Endodermal cell (in vitro differentiated cells): ENCODE results near the gene WSB1. TPM values are rescaled to one million over a fixed set of nuclear protein-coding genes. Genes with fewer than 3 reads are reported as not detected.

Experiments
- DNase-seq: peaks from one replicate; pipeline ENCODE4 v3.0.0-alpha.2; 2017
- H3K27ac ChIP-seq: 2 replicates; pipeline ENCODE4 v1.5.1; 2013; ENCODE audit warnings: mild to moderate bottlenecking, low read depth, low read length, moderate library complexity
- H3K27me3 ChIP-seq: 2 replicates; pipeline ENCODE4 v1.6.1; 2013; ENCODE audit warnings: mild to moderate bottlenecking, low read length, moderate library complexity; ENCODE audit not compliant: insufficient read depth, control insufficient read depth, poor library complexity, severe bottlenecking
- H3K36me3 ChIP-seq: 2 replicates; pipeline ENCODE4 v1.7.0; 2013; ENCODE audit warnings: mild to moderate bottlenecking, low read length, moderate library complexity; ENCODE audit not compliant: control insufficient read depth, insufficient read depth
- H3K4me1 ChIP-seq: one replicate; pipeline ENCODE4 v1.7.0; 2013; ENCODE audit warnings: low read length; ENCODE audit not compliant: control insufficient read depth, insufficient read depth
- H3K4me3 ChIP-seq: 2 replicates; pipeline ENCODE4 v1.5.1; 2013; ENCODE audit warnings: mild to moderate bottlenecking, low read length, moderate library complexity
- H3K9ac ChIP-seq: 2 replicates; pipeline ENCODE4 v1.6.1; 2013; ENCODE audit warnings: mild to moderate bottlenecking, low read length, moderate library complexity; ENCODE audit not compliant: poor library complexity, severe bottlenecking; ENCODE audit errors: extremely low read depth
- H3K9me3 ChIP-seq: 2 replicates; pipeline ENCODE4 v1.6.1; 2013; ENCODE audit warnings: mild to moderate bottlenecking, low read length, moderate library complexity; ENCODE audit not compliant: control insufficient read depth
- H3K27ac Mint-ChIP-seq: 2 replicates; pipeline ENCODE4 v1.8.0; 2020; ENCODE audit warnings: mixed read lengths
- H3K27me3 Mint-ChIP-seq: 2 replicates; pipeline ENCODE4 v1.8.0; 2021; ENCODE audit warnings: mild to moderate bottlenecking, mixed read lengths; ENCODE audit not compliant: insufficient read depth
- H3K36me3 Mint-ChIP-seq: 2 replicates; pipeline ENCODE4 v1.8.0; 2020; ENCODE audit warnings: low read depth, mixed read lengths
- H3K4me1 Mint-ChIP-seq: 2 replicates; pipeline ENCODE4 v1.8.0; 2020; ENCODE audit warnings: mixed read lengths
- H3K4me3 Mint-ChIP-seq: 2 replicates; pipeline ENCODE4 v1.8.0; 2020; ENCODE audit warnings: mild to moderate bottlenecking, moderate library complexity, mixed read lengths
- H3K9me3 Mint-ChIP-seq: 2 replicates; pipeline ENCODE4 v1.8.0; 2020; ENCODE audit warnings: mild to moderate bottlenecking, mixed read lengths
- WGBS, 2 experiments: methylation state at CpG; one replicate each; pipeline versions ENCODE4 v1.1.5 to v1.1.7; 2013; ENCODE audit warnings: missing lambda C conversion rate in 2 of 2, mixed read lengths in 1 of 2; ENCODE audit not compliant: insufficient coverage in 1 of 2, insufficient read length in 1 of 2; 5-methylcytosine and 5-hydroxymethylcytosine counted together
- long read RNA-seq, 4 experiments: library from polyadenylated mRNA in 2 of 4; library from RNA in 1 of 4; library from capped mRNA in 1 of 4; stranded (forward) in 3 of 4; unstranded in 1 of 4; transcript quantifications; one replicate each; pipeline ENCODE4 v2.0.0, GENCODE V29; 2020 to 2021; ENCODE audit warnings: inconsistent platforms in 1 of 4
- polyA plus RNA-seq, 2 experiments: library from polyadenylated mRNA; stranded (reverse); fragments of 50-300 nt; gene quantifications; one replicate each; pipeline ENCODE4 v1.2.3, GENCODE V29; 2013
- total RNA-seq, 2 donors: library from RNA; stranded (reverse); fragmentation: NEBNext Ultra II Directional in 1 of 2; extraction: Animal tissue kit (Norgen Biotek cat#: 25700) in 1 of 2; gene quantifications; 2 replicates in 1 of 2; 3 replicates in 1 of 2; pipeline ENCODE4 v1.2.1, GENCODE V29; 2021
- TF ChIP-seq, protein P1 (sequence below): fragments of 200-600 bp; sonication (generic); conservative IDR thresholded peaks from 2 replicates; pipeline ENCODE4 v1.5.0; 2021; ENCODE audit warnings: antibody characterized with exemption, mild to moderate bottlenecking

Gene WSB1, protein sequence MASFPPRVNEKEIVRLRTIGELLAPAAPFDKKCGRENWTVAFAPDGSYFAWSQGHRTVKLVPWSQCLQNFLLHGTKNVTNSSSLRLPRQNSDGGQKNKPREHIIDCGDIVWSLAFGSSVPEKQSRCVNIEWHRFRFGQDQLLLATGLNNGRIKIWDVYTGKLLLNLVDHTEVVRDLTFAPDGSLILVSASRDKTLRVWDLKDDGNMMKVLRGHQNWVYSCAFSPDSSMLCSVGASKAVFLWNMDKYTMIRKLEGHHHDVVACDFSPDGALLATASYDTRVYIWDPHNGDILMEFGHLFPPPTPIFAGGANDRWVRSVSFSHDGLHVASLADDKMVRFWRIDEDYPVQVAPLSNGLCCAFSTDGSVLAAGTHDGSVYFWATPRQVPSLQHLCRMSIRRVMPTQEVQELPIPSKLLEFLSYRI
- total RNA-seq: 100 to 1,000 TPM; 236 to 270 TPM
- polyA plus RNA-seq (2013, experiment 1 of 2): 364 TPM
- polyA plus RNA-seq (2013, experiment 2 of 2): 298 TPM
- long read RNA-seq, experiment 1, full-length matches to known transcripts: 10 of 28 reads
- long read RNA-seq, experiment 1, partial matches to known transcripts: 10 of 28 reads
- long read RNA-seq, experiment 1, other reads (novel, unspliced or antisense): 8 of 28 reads
- long read RNA-seq, experiment 2, full-length matches to known transcripts: 224 of 399 reads
- long read RNA-seq, experiment 2, partial matches to known transcripts: 74 of 399 reads
- long read RNA-seq, experiment 2, other reads (novel, unspliced or antisense): 101 of 399 reads
- long read RNA-seq, experiment 3, full-length matches to known transcripts: 477 of 706 reads
- long read RNA-seq, experiment 3, partial matches to known transcripts: 32 of 706 reads
- long read RNA-seq, experiment 3, other reads (novel, unspliced or antisense): 197 of 706 reads
- long read RNA-seq, experiment 4, full-length matches to known transcripts: 79 of 276 reads
- long read RNA-seq, experiment 4, partial matches to known transcripts: 79 of 276 reads
- long read RNA-seq, experiment 4, other reads (novel, unspliced or antisense): 118 of 276 reads

DNA sequence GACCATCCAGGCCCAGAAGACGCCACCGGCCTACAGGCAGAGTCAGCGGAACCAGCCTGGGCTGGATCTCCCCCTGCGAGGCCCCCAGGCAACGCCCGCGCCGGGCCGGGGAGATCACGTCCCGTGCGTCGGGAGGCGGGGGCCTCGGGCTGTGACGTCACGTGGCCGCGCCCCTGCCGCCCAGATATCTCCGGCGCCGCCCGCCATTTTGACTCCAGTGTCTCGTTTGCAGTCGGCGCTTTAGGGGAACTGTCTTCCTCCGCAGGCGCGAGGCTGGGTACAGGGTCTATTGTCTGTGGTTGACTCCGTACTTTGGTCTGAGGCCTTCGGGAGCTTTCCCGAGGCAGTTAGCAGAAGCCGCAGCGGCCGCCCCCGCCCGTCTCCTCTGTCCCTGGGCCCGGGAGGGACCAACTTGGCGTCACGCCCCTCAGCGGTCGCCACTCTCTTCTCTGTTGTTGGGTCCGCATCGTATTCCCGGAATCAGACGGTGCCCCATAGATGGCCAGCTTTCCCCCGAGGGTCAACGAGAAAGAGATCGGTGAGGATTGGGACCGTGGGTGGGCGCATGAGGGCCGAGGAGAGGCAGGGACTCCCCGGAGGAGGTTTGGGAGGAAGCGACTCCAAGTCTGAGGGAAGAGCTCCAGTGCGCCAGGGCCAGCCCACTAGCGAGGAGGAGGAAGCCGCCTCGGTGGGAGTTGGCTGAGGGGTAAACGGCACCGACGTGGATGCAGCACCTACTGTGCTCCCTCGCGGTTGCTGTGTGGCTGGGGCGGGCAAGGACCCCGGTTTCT is at the start of gene WSB1:
TSS of gene WSB1 (plus strand) at position 217 of the 791 bp plus-strand sequence. CDS start at position 499, 282 bp downstream.
- Histone ChIP-seq H3K4me1 (peaks cover 4% of the 10 kb centered on the region), H3K9ac (peak within 1 kb of the TSS; percentile 93), H3K4me3 (peak within 1 kb of the TSS; percentile 99), H3K36me3 (peaks cover 15% of the 10 kb centered on the region), H3K9me3 (no peaks in the 10 kb centered on the region), H3K27ac (peak within 1 kb of the TSS; percentile 95), H3K27me3 (no peaks in the 10 kb centered on the region)
- Mint-ChIP-seq H3K36me3 (peaks cover 13% of the 10 kb centered on the region), H3K4me3 (peak within 1 kb of the TSS; percentile 100), H3K27ac (peak within 1 kb of the TSS; percentile 100), H3K9me3 (no peaks in the 10 kb centered on the region), H3K4me1 (peaks cover 22% of the 10 kb centered on the region), H3K27me3 (no peaks in the 10 kb centered on the region)
- WGBS, 2 experiments: 0% methylated on average over 31 to 66 of the region's 66 CpGs
- TF ChIP-seq, protein P1, sequence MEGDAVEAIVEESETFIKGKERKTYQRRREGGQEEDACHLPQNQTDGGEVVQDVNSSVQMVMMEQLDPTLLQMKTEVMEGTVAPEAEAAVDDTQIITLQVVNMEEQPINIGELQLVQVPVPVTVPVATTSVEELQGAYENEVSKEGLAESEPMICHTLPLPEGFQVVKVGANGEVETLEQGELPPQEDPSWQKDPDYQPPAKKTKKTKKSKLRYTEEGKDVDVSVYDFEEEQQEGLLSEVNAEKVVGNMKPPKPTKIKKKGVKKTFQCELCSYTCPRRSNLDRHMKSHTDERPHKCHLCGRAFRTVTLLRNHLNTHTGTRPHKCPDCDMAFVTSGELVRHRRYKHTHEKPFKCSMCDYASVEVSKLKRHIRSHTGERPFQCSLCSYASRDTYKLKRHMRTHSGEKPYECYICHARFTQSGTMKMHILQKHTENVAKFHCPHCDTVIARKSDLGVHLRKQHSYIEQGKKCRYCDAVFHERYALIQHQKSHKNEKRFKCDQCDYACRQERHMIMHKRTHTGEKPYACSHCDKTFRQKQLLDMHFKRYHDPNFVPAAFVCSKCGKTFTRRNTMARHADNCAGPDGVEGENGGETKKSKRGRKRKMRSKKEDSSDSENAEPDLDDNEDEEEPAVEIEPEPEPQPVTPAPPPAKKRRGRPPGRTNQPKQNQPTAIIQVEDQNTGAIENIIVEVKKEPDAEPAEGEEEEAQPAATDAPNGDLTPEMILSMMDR: no peak
- DNase-seq: peak; percentile 98

DNA sequence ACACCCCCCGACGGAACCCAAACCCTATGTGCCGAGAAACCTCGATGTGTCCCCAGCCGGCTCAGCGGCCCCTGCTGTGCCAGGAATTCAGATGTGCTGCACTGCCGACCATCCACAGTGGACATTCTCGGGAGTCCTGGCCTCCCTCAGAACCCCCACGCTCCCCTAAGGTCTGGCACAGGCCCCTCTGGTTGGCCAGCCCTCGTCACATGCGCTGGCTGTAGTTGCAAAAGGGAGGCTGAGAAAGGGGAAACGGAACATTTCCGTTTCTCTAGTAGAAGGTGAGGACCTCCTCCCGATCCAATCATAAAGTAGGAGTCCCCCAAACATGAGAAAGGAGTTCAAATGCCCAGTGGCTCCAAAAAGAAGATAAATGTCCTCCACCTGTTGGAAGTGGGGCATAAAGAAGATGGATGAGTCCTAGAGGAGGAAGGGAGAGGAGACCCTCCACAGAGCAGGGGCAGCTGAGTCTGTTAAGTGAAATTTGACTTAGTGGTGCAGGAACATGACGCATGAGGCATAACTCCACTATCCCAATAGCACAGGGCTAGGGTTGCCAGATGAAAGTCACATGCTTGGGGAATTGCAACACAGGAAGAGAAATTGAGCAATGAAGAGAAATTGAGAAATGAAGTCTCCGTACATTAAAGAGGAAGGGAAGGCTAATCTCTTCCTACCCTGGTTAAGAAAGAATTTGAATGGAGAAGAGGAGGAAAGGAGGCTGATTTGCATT is 49.3 kb upstream of the WSB1 start:
- Histone ChIP-seq H3K36me3 (no peaks in the 10 kb centered on the region), H3K4me1 (no peaks in the 10 kb centered on the region), H3K27ac (no peak overlapping the region), H3K27me3 (no peaks in the 10 kb centered on the region), H3K9ac (no peak overlapping the region), H3K4me3 (no peak overlapping the region), H3K9me3 (no peaks in the 10 kb centered on the region)
- Mint-ChIP-seq H3K36me3 (no peaks in the 10 kb centered on the region), H3K9me3 (no peaks in the 10 kb centered on the region), H3K4me3 (no peak overlapping the region), H3K27ac (no peak overlapping the region), H3K4me1 (peaks cover 6% of the 10 kb centered on the region), H3K27me3 (peaks cover 3% of the 10 kb centered on the region)
- TF ChIP-seq, protein P1: no peak
- DNase-seq: peak; percentile 83
- 83 to 84% methylated on average over 10 to 16 of the region's 16 CpGs for WGBS, 2 experiments
